ENCODE measurements around the gene SPPL2C. TPM values are rescaled to one million over a fixed set of nuclear protein-coding genes. Genes with fewer than 3 reads are reported as not detected.

Gene SPPL2C
- total RNA-seq, 1 donor from 2014 or later: not detected

DNA sequence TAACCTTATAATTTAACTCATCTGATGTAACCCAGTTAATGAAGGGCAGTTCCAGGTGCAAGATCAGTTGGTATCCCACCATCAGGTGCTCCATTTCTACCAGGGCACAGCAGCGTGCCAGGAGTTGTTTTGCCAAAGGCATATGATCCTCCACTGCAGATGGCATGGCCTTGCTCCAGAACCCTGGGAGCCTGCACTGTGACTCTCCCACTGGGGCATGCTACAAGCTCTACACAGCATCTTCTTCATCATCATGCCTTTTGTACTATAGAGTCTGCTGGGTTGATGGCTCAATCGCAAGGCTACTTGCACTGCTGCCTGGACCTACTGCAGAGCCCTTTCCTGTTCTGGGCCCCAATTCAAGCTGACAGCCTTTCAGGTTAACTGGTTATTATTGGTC lies 38.4 kb downstream of the SPPL2C start:
- DNase-seq: no peak

DNA sequence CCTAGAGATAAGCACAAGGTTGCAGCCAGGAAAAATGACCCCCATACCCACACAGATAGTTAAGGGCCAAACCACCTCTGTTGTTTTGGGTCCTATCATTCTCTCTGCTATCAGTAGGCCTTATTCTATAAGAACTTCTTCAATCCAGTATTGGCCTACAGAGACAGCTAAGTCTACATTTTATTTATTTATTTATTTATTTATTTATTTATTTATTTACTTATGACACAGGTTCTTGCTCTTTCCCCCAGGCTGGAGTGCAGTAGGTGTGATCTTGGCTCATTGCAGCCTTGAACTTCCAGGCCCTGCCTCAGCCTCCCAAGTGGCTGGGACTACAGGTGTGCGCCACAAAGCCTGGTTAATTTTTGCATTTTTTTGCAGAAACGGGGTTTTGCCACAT lies 42.2 kb downstream of the SPPL2C start:
- DNase-seq: no peak

DNA sequence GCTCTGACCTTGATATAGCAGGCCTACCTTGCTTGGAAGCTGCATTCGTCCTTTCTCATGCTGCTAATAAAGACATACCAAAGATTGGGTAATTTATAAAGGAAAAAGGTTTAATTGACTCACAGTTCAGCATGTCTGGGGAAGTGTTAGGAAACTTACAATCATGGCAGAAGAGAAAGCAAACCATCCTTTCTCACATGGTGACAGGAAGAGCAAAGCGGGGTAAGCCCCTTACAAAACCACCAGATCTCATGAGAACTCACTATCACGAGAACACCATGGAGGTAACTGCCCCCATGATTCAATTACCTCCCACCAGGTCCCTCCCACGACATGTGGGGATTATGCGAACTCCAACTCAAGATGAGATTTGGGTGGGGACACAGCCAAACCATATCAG lies 43.7 kb downstream of the SPPL2C start:
- DNase-seq: no peak

DNA sequence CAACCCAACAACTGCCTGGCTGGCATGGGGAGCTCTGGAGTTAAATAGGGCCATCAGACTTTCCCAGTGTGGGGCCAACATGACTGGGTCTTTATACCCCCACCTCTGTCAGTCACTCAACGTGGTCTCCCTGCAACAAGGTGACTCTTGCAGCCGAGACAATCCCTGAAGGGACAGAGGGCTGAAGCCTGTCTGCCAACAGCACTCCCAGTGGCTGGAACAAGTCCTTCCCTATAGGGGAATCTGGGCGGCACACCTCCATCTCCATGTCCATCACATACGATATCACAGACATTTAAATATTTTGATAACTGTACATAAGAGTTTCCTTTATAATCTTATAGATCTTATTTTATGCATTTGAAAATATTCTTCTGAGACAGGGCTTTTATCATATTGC lies 44.9 kb downstream of the SPPL2C start:
- DNase-seq: no peak

DNA sequence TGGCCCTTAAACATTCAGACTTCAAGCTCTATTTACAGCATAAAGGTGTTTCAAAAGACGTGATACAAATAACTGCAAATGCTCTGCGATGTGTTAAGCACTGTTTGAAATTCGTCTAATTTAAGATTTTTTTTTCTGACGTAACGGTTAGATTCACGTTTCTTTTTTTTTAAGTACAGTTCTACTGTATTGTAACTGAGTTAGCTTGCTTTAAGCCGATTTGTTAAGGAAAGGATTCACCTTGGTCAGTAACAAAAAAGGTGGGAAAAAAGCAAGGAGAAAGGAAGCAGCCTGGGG lies 49.0 kb downstream of the SPPL2C start:
- no peak for DNase-seq

DNA sequence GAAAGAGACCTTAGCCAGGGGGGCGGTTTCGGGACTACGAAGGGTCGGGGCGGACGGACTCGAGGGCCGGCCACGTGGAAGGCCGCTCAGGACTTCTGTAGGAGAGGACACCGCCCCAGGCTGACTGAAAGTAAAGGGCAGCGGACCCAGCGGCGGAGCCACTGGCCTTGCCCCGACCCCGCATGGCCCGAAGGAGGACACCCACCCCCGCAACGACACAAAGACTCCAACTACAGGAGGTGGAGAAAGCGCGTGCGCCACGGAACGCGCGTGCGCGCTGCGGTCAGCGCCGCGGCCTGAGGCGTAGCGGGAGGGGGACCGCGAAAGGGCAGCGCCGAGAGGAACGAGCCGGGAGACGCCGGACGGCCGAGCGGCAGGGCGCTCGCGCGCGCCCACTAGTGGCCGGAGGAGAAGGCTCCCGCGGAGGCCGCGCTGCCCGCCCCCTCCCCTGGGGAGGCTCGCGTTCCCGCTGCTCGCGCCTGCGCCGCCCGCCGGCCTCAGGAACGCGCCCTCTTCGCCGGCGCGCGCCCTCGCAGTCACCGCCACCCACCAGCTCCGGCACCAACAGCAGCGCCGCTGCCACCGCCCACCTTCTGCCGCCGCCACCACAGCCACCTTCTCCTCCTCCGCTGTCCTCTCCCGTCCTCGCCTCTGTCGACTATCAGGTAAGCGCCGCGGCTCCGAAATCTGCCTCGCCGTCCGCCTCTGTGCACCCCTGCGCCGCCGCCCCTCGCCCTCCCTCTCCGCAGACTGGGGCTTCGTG lies 49.5 kb downstream of the SPPL2C start, which contains the start of gene MAPT:
TSS of gene MAPT (plus strand) at position 533 of the 763 bp plus-strand sequence. CDS start 67,784 bp downstream, outside the sequence.
- peak; percentile 97 for DNase-seq

DNA sequence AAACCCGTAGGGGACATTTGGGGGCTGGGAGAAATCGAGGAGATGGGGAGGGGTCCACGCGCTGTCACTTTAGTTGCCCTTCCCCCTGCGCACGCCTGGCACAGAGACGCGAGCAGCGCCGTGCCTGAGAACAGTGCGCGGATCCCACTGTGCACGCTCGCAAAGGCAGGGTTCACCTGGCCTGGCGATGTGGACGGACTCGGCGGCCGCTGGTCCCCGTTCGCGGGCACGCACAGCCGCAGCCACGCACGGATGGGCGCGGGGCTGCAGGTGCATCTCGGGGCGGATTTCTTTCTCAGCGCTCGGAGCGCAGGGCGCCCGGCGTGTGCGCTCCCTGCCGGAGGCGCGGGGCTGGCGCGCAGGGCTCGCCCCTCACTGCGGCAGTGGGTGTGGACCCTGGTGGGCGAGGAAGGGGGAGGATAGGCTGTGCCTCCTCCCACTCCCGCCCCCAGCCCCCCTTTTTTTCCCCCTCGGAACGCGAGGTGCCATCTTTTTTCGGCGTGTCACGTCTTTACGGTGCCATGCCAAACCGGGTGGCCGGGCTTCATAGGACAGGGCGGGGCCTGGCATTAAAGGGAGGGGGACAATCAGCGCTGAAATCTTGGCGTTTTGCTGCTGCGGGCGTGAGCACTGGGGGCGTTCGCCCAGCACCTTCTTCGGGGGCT lies 50.8 kb downstream of the SPPL2C start:
- DNase-seq: peak; percentile 44

DNA sequence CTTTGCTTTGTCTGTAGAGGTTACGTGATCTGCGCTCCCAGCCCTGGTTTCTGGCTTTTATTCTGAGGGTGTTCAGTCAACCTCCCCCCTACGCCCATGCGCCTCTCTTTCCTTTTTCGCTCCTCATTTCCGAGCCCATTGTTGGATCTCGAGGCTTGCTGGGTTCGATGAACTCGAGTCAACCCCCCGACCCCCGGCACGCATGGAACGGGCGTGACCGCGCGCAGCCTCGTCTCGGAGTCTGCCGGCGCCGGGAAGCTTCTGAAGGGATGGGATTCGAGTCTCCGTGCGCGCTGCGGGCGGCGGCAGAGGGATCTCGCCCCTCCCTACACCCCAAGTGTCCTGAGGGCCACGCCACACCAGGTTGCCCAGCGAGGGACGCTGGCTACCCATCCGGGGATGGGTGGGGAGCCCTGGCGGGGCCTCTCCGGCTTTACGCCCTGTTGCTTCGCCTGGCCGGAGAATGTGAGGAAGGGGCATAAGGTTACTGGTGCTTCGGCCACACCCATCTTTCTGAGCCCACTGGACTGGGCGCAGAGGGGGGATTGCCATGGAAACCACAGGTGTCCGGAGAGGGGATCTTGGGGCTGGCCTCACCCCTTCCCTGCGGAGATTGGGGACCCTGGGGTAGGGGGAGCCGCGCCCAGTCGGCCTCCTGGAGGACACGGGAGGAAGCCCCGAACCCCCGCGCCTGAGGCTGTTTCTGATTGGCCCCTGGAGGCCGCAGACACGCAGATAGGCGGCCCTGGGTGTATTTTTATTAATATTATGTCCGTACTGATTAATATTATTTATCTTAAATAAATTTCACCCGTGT lies 51.5 kb downstream of the SPPL2C start:
- no peak for DNase-seq

Other genes with a start within 250 kb of the SPPL2C start
- 0.41 TPM for gene CRHR1, start 60.6 kb upstream of the SPPL2C start, total RNA-seq
- gene MAPT, start 49.7 kb downstream of the SPPL2C start, total RNA-seq: 14.1 TPM
- 1.7 TPM for gene STH, start 154.4 kb downstream of the SPPL2C start, total RNA-seq